H1 (cell line): ENCODE data around the gene FBXO7. TPM values are rescaled to one million over a fixed set of nuclear protein-coding genes. Genes with fewer than 3 reads are reported as not detected.

Experiments used
- CTCF ChIA-PET: fragments of 300-600 bp; sonication (Branson Sonifier 250); formaldehyde crosslinking; loops from one replicate; lab custom pipeline; 2021; ENCODE audit not compliant: partially characterized antibody; lab: Charles Lee
- POLR2A ChIA-PET: fragments of 300-600 bp; sonication (Branson Sonifier 250); formaldehyde crosslinking; loops from one replicate; lab custom pipeline; 2021; ENCODE audit warnings: inconsistent platforms; ENCODE audit not compliant: partially characterized antibody; lab: Charles Lee
- DNase-seq, 2 experiments: peaks; one replicate each; pipeline versions ENCODE4 v3.0.0 to v3.0.0-alpha.2; 2010 to 2022; ENCODE audit warnings: low spot score in 2 of 2, low read depth in 1 of 2, mixed read lengths in 1 of 2
- FAIRE-seq: peaks from 2 replicates; lab custom pipeline; 2011; peaks lifted over from hg19 to GRCh38; lab: Jason Lieb, UNC
- H2AFZ ChIP-seq: 2 replicates; pipeline ENCODE4 v1.8.1; 2012; ENCODE audit warnings: low read length, inconsistent platforms
- H2AK5ac ChIP-seq: 2 replicates; pipeline ENCODE4 v1.6.1; 2013; ENCODE audit warnings: low read depth, low read length
- H2BK120ac ChIP-seq: replicated peaks from 2 replicates; pipeline ENCODE3; 2013; ENCODE audit warnings: low read depth, low read length, inconsistent platforms
- H2BK12ac ChIP-seq: 2 replicates; pipeline ENCODE4 v1.6.1; 2013; ENCODE audit warnings: low read depth, low read length
- H2BK15ac ChIP-seq: 2 replicates; pipeline ENCODE4 v1.6.1; 2013; ENCODE audit warnings: low read length
- H2BK20ac ChIP-seq: 2 replicates; pipeline ENCODE4 v1.6.1; 2013; ENCODE audit warnings: low read length
- H2BK5ac ChIP-seq: 2 replicates; pipeline ENCODE4 v1.6.1; 2013; ENCODE audit warnings: low read depth, low read length
- H3K14ac ChIP-seq: 2 replicates; pipeline ENCODE4 v1.6.1; 2013; ENCODE audit warnings: inconsistent platforms; ENCODE audit not compliant: insufficient read length
- H3K18ac ChIP-seq: 2 replicates; pipeline ENCODE4 v1.6.1; 2013; ENCODE audit warnings: low read length; ENCODE audit errors: extremely low read depth
- H3K23ac ChIP-seq: 2 replicates; pipeline ENCODE4 v1.6.1; 2013; ENCODE audit warnings: inconsistent platforms; ENCODE audit not compliant: insufficient read length
- H3K23me2 ChIP-seq: 2 replicates; pipeline ENCODE4 v1.6.1; 2013; ENCODE audit warnings: low read depth, low read length
- H3K27ac ChIP-seq: 2 replicates; pipeline ENCODE4 v1.6.1; 2011; ENCODE audit warnings: low read depth, low read length, inconsistent platforms
- H3K27me3 ChIP-seq, 4 experiments: replicated peaks in 1 of 4; 1 replicate in 1 of 4; 2 replicates in 3 of 4; pipeline versions ENCODE4 v1.6.1 to v1.8.1; 2011 to 2013; ENCODE audit warnings: low read length in 3 of 4, mild to moderate bottlenecking in 3 of 4, inconsistent platforms in 2 of 4, mixed read lengths in 2 of 4, moderate library complexity in 1 of 4; ENCODE audit not compliant: control insufficient read depth in 3 of 4, insufficient read depth in 3 of 4; ENCODE audit errors: extremely low read depth in 1 of 4
- H3K36me3 ChIP-seq, 4 experiments: 2 replicates each; pipeline versions ENCODE4 v1.6.1 to v1.8.1; 2011 to 2013; ENCODE audit warnings: mild to moderate bottlenecking in 4 of 4, low read length in 3 of 4, moderate library complexity in 2 of 4, control low read depth in 1 of 4, inconsistent platforms in 1 of 4; ENCODE audit not compliant: insufficient read depth in 4 of 4, control insufficient read depth in 2 of 4
- H3K4ac ChIP-seq: replicated peaks from 2 replicates; pipeline ENCODE3; 2013; ENCODE audit warnings: low read length, low read depth, mixed read lengths, inconsistent platforms; ENCODE audit not compliant: insufficient read length
- H3K4me1 ChIP-seq, 4 experiments: replicated peaks in 1 of 4; 1 replicate in 1 of 4; 2 replicates in 3 of 4; pipeline versions ENCODE4 v1.6.1 to v1.8.1; 2011 to 2013; ENCODE audit warnings: low read length in 3 of 4, inconsistent platforms in 2 of 4, mixed read lengths in 1 of 4; ENCODE audit not compliant: insufficient read depth in 4 of 4, control insufficient read depth in 3 of 4
- H3K4me2 ChIP-seq, 2 experiments: 2 replicates each; pipeline versions ENCODE4 v1.6.1 to v1.8.1; 2011 to 2013; ENCODE audit warnings: low read depth in 2 of 2, low read length in 2 of 2, control low read depth in 1 of 2, inconsistent platforms in 1 of 2, mild to moderate bottlenecking in 1 of 2; ENCODE audit not compliant: insufficient read depth in 1 of 2
- H3K4me3 ChIP-seq, 4 experiments: fragments of 200-600, 300-600 bp in 1 of 4; sonication (generic), shearing (Covaris generic), sonication (Bioruptor Twin) in 1 of 4; 2 replicates each; pipeline versions ENCODE4 v1.5.1 to v1.8.1; 2011 to 2016; ENCODE audit warnings: low read length in 4 of 4, low read depth in 3 of 4, control low read depth in 2 of 4, inconsistent platforms in 2 of 4, mild to moderate bottlenecking in 2 of 4, mixed read lengths in 1 of 4, moderate library complexity in 1 of 4; ENCODE audit not compliant: insufficient read depth in 2 of 4; ENCODE audit errors: extremely low read depth in 1 of 4
- H3K56ac ChIP-seq: replicated peaks from 2 replicates; pipeline ENCODE3; 2013; ENCODE audit warnings: low read depth, mild to moderate bottlenecking, mixed read lengths, low read length, inconsistent platforms; ENCODE audit not compliant: insufficient read length
- H3K79me1 ChIP-seq: 2 replicates; pipeline ENCODE4 v1.6.1; 2013; ENCODE audit warnings: low read depth, low read length, control low read depth
- H3K79me2 ChIP-seq, 2 experiments: 2 replicates each; pipeline versions ENCODE4 v1.6.1 to v1.8.1; 2012 to 2013; ENCODE audit warnings: low read length in 2 of 2, mild to moderate bottlenecking in 2 of 2, inconsistent platforms in 1 of 2; ENCODE audit not compliant: insufficient read depth in 2 of 2, control insufficient read depth in 1 of 2
- H3K9ac ChIP-seq, 4 experiments: replicated peaks in 1 of 4; 1 replicate in 1 of 4; 2 replicates in 3 of 4; pipeline versions ENCODE4 v1.6.1 to v1.8.1; 2011 to 2013; ENCODE audit warnings: low read depth in 3 of 4, low read length in 3 of 4, control low read depth in 2 of 4, mild to moderate bottlenecking in 2 of 4, moderate library complexity in 2 of 4, inconsistent platforms in 1 of 4; ENCODE audit errors: extremely low read depth in 1 of 4
- H3K9me3 ChIP-seq, 2 experiments: 2 replicates each; pipeline versions ENCODE4 v1.6.1 to v1.8.1; 2012 to 2013; ENCODE audit warnings: mild to moderate bottlenecking in 2 of 2, moderate library complexity in 2 of 2, control low read depth in 1 of 2, inconsistent platforms in 1 of 2, low read depth in 1 of 2, low read length in 1 of 2, mixed read lengths in 1 of 2; ENCODE audit not compliant: insufficient read depth in 2 of 2
- H4K20me1 ChIP-seq, 2 experiments: replicated peaks in 1 of 2; 2 replicates each; pipeline versions ENCODE3 to v1.8.1; 2011 to 2013; ENCODE audit warnings: inconsistent platforms in 2 of 2, low read length in 2 of 2, mild to moderate bottlenecking in 1 of 2; ENCODE audit not compliant: insufficient read depth in 2 of 2, control insufficient read depth in 1 of 2
- H4K5ac ChIP-seq: 2 replicates; pipeline ENCODE4 v1.6.1; 2013; ENCODE audit warnings: low read length, low read depth, mixed read lengths, inconsistent platforms; ENCODE audit not compliant: insufficient read length
- H4K8ac ChIP-seq: 2 replicates; pipeline ENCODE4 v1.8.0; 2013; ENCODE audit warnings: mild to moderate bottlenecking, moderate library complexity, low read length, inconsistent platforms; ENCODE audit not compliant: insufficient read depth; ENCODE audit errors: extremely low read depth
- H4K91ac ChIP-seq: replicated peaks from 2 replicates; pipeline ENCODE3; 2013; ENCODE audit warnings: low read length, mixed read lengths, inconsistent platforms; ENCODE audit not compliant: insufficient read length
- CEBPB ChIP-seq: IDR thresholded peaks from 2 replicates; pipeline ENCODE4 v1.6.1; 2012; ENCODE audit warnings: low read depth, low read length
- E2F6 ChIP-seq: IDR thresholded peaks from 2 replicates; pipeline ENCODE4 v1.6.1; 2012; ENCODE audit warnings: inconsistent platforms
- HDAC2 ChIP-seq, 2 experiments: fragments of 300-600 bp in 1 of 2; sonication (generic) in 1 of 2; IDR thresholded peaks; 2 replicates each; pipeline ENCODE4 v1.6.1; 2011 to 2012; ENCODE audit warnings: low read depth in 2 of 2, low read length in 2 of 2, mild to moderate bottlenecking in 2 of 2, moderate library complexity in 2 of 2, borderline replicate concordance in 1 of 2, inconsistent platforms in 1 of 2
- KDM1A ChIP-seq: fragments of 200-600, 300-600 bp; sonication (generic); IDR thresholded peaks from 2 replicates; pipeline ENCODE4 v1.7.1; 2016; ENCODE audit warnings: mild to moderate bottlenecking, low read length, borderline replicate concordance
- NANOG ChIP-seq: IDR thresholded peaks from 2 replicates; pipeline ENCODE4 v1.6.1; 2011; ENCODE audit warnings: low read length, low read depth, mild to moderate bottlenecking, inconsistent platforms; ENCODE audit not compliant: insufficient read depth, poor library complexity, severe bottlenecking
- RBBP5 ChIP-seq: IDR thresholded peaks from 2 replicates; pipeline ENCODE4 v1.7.1; 2012; ENCODE audit warnings: low read depth, mild to moderate bottlenecking, inconsistent platforms, low read length, moderate library complexity, borderline replicate concordance
- RNF2 ChIP-seq: fragments of 200-900, 300-1000 bp; sonication (generic); IDR thresholded peaks from 2 replicates; pipeline ENCODE4 v1.7.1; 2016; ENCODE audit warnings: borderline replicate concordance, low read depth, mild to moderate bottlenecking, antibody characterized with exemption, low read length; ENCODE audit not compliant: poor library complexity, severe bottlenecking; ENCODE audit errors: missing control alignments
- SRF ChIP-seq: IDR thresholded peaks from 2 replicates; pipeline ENCODE4 v1.6.1; 2011; ENCODE audit warnings: mild to moderate bottlenecking, low read depth, low read length, moderate library complexity
- TBP ChIP-seq: IDR thresholded peaks from 2 replicates; pipeline ENCODE4 v1.6.1; 2011; ENCODE audit warnings: low read depth, low read length, improper control_type of control experiment
- TCF12 ChIP-seq: IDR thresholded peaks from 2 replicates; pipeline ENCODE4 v1.6.1; 2011; ENCODE audit warnings: low read depth, mild to moderate bottlenecking, low read length
- WGBS, 2 experiments: shearing (Covaris generic) in 1 of 2; methylation state at CpG; one replicate each; pipeline versions ENCODE4 v1.1.6 to v1.1.7; 2013 to 2015; ENCODE audit warnings: low lambda C conversion rate in 2 of 2, mixed read lengths in 2 of 2, inconsistent platforms in 1 of 2, low coverage in 1 of 2, missing lambda C conversion rate in 1 of 2; ENCODE audit not compliant: insufficient replicate concordance in 2 of 2, insufficient coverage in 1 of 2, insufficient read length in 1 of 2; ENCODE audit errors: extremely low coverage in 1 of 2, missing lambda C conversion rate in 1 of 2; 5-methylcytosine and 5-hydroxymethylcytosine counted together
- polyA plus RNA-seq, 7 experiments: library from polyadenylated mRNA; depleted of rRNA in 3 of 7; stranded (reverse) in 5 of 7; unstranded in 2 of 7; fragments of >200 nt in 5 of 7; fragments of 200-250 nt in 2 of 7; gene quantifications; 1 replicate in 5 of 7; 2 replicates in 1 of 7; 4 replicates in 1 of 7; pipeline versions ENCODE4 v1.2.1 to v1.2.3, GENCODE V29; 2011 to 2013; ENCODE audit warnings: missing spikeins in 2 of 7, mixed read lengths in 2 of 7
- total RNA-seq: library from RNA; stranded (reverse); fragmentation: NEBNext Ultra II Directional; extraction: Animal tissue kit (Norgen Biotek cat#: 25700); gene quantifications from 2 replicates; pipeline ENCODE4 v1.2.1, GENCODE V29; 2021

The FBXO7 gene
- total and polyA plus RNA-seq, 2 of the 8 experiments (the other 6 are each of a cell fraction or from before 2014, with no cell fraction given) = 62.7 to 76.1 TPM

- Histone ChIP-seq H2BK12ac (no peak overlapping the region), H3K23ac (no peak overlapping the region), H3K4me2 (no peak overlapping the region), H4K5ac (no peak overlapping the region), H3K14ac (no peak overlapping the region), H3K36me3 (peaks cover 0 to 10% (median 4%) of the 10 kb centered on the region in 4 experiments; a peak in 3 of 8 replicates), H4K8ac (no peak overlapping the region), H2AK5ac (no peak overlapping the region), H4K20me1 (no peaks in the 10 kb centered on the region), H3K56ac (no peak overlapping the region), H3K27ac (no peak overlapping the region), H2BK5ac (no peak overlapping the region), H3K23me2 (no peaks in the 10 kb centered on the region), H2BK20ac (no peak overlapping the region), H3K4ac (no peak overlapping the region), H3K9ac (no peak overlapping the region), H2BK120ac (no peak overlapping the region), H3K27me3 (peaks cover 0 to 4% (median 0%) of the 10 kb centered on the region in 4 experiments; a peak in 2 of 7 replicates), H2AFZ (no peak overlapping the region), H4K91ac (no peak overlapping the region), H3K79me2 (no peaks in the 10 kb centered on the region), H3K18ac (no peak overlapping the region), H3K4me1 (no peaks in the 10 kb centered on the region), H2BK15ac (no peak overlapping the region), H3K9me3 (no peaks in the 10 kb centered on the region; a peak in 1 of 4 replicates), H3K79me1 (no peaks in the 10 kb centered on the region), H3K4me3 (no peak overlapping the region)
- CTCF ChIA-PET = no interaction called here
- DNase-seq (no peak), FAIRE-seq (no peak)
- WGBS, 2 experiments = 92% methylated on average over 3 of the region's 3 CpGs; no CpG with 5 or more reads in 1 of the 2 experiments
- POLR2A ChIA-PET = interaction anchor here (2.1 kb wide), 1 partner anchor 10 kb away, joined by 6 read pairs; no protein-coding TSS in a partner anchor
- TF ChIP-seq KDM1A = no peak
- no peak for TF ChIP-seq E2F6
- no peak for TF ChIP-seq CEBPB
- TF ChIP-seq NANOG = no peak
- no peak for TF ChIP-seq TCF12
- no peak for TF ChIP-seq TBP
- no peak for TF ChIP-seq SRF
- no peak for TF ChIP-seq RBBP5
- no peak for TF ChIP-seq RNF2
- no peak for TF ChIP-seq HDAC2 (IDR thresholded peaks at IDR 0.05; ENCODE audit: borderline replicate concordance in 1 of 2, low read depth in 2 of 2, low read length in 2 of 2)
Observed at GRCh38 chr22:32511274-32511673, 36.7 kb downstream of the FBXO7 start.
